Mesenchymal stem cell (in vitro differentiated cells and primary cell): ENCODE measurements around the gene ABCA1.

Experiments
- DNase-seq: peaks from one replicate; pipeline ENCODE4 v3.0.0-alpha.2; 2013
- H2AFZ ChIP-seq: one replicate; pipeline ENCODE4 v1.6.1; 2013; ENCODE audit warnings: low read depth, mild to moderate bottlenecking, control low read depth, inconsistent platforms, low read length, moderate library complexity
- H2AK5ac ChIP-seq: 2 replicates; pipeline ENCODE4 v1.6.1; 2013; ENCODE audit warnings: low read length, moderate library complexity, mild to moderate bottlenecking, inconsistent platforms; ENCODE audit not compliant: severe bottlenecking
- H2BK120ac ChIP-seq: one replicate; pipeline ENCODE4 v1.6.1; 2013; ENCODE audit warnings: low read depth, mild to moderate bottlenecking, inconsistent platforms, low read length, moderate library complexity
- H2BK12ac ChIP-seq, 2 experiments: one replicate each; pipeline ENCODE4 v1.6.1; 2013; ENCODE audit warnings: inconsistent platforms in 2 of 2, low read length in 2 of 2, mild to moderate bottlenecking in 2 of 2, moderate library complexity in 2 of 2, control low read depth in 1 of 2
- H2BK15ac ChIP-seq: one replicate; pipeline ENCODE4 v1.6.1; 2013; ENCODE audit warnings: mild to moderate bottlenecking, low read depth, inconsistent platforms; ENCODE audit not compliant: poor library complexity, severe bottlenecking
- H2BK5ac ChIP-seq: 2 replicates; pipeline ENCODE4 v1.6.1; 2013; ENCODE audit warnings: low read depth, mild to moderate bottlenecking, low read length, control low read depth, inconsistent platforms; ENCODE audit not compliant: poor library complexity, severe bottlenecking
- H3K14ac ChIP-seq, 2 experiments: one replicate each; pipeline ENCODE4 v1.6.1; 2013; ENCODE audit warnings: inconsistent platforms in 2 of 2, low read length in 2 of 2, control low read depth in 1 of 2, mild to moderate bottlenecking in 1 of 2, moderate library complexity in 1 of 2
- H3K18ac ChIP-seq, 2 experiments: one replicate each; pipeline ENCODE4 v1.6.1; 2013; ENCODE audit warnings: inconsistent platforms in 2 of 2, low read length in 2 of 2, control low read depth in 1 of 2, low read depth in 1 of 2, mild to moderate bottlenecking in 1 of 2
- H3K23ac ChIP-seq, 2 experiments: one replicate each; pipeline ENCODE4 v1.6.1; 2013; ENCODE audit warnings: inconsistent platforms in 2 of 2, low read length in 2 of 2, mild to moderate bottlenecking in 2 of 2, moderate library complexity in 2 of 2, control low read depth in 1 of 2
- H3K27ac ChIP-seq: 2 replicates; pipeline ENCODE4 v1.5.1; 2013; ENCODE audit warnings: mild to moderate bottlenecking, moderate library complexity, low read length, control low read depth, inconsistent platforms; ENCODE audit not compliant: poor library complexity, severe bottlenecking
- H3K27me3 ChIP-seq, 2 experiments: 2 replicates each; pipeline versions ENCODE4 v1.6.1 to v1.7.0; 2013; ENCODE audit warnings: low read length in 2 of 2, mild to moderate bottlenecking in 2 of 2, moderate library complexity in 2 of 2, control low read depth in 1 of 2, inconsistent platforms in 1 of 2; ENCODE audit not compliant: control insufficient read depth in 1 of 2, insufficient read depth in 1 of 2
- H3K36me3 ChIP-seq, 2 experiments: 2 replicates each; pipeline versions ENCODE4 v1.6.1 to v1.7.0; 2013; ENCODE audit warnings: low read length in 2 of 2, control low read depth in 1 of 2, inconsistent platforms in 1 of 2, low read depth in 1 of 2, mild to moderate bottlenecking in 1 of 2; ENCODE audit not compliant: insufficient read depth in 2 of 2, control insufficient read depth in 1 of 2
- H3K4ac ChIP-seq, 2 experiments: one replicate each; pipeline ENCODE4 v1.6.1; 2013; ENCODE audit warnings: inconsistent platforms in 2 of 2, low read length in 2 of 2, mild to moderate bottlenecking in 2 of 2, moderate library complexity in 2 of 2, control low read depth in 1 of 2, low read depth in 1 of 2
- H3K4me1 ChIP-seq: 2 replicates; pipeline ENCODE4 v1.6.1; 2013; ENCODE audit warnings: low read depth, low read length, control low read depth; ENCODE audit not compliant: control insufficient read depth, insufficient read depth
- H3K4me2 ChIP-seq: 2 replicates; pipeline ENCODE4 v1.6.1; 2013; ENCODE audit warnings: low read length, mild to moderate bottlenecking, inconsistent platforms; ENCODE audit not compliant: poor library complexity, severe bottlenecking
- H3K4me3 ChIP-seq, 2 experiments: 2 replicates each; pipeline versions ENCODE4 v1.5.1 to v1.7.0; 2013; ENCODE audit warnings: low read length in 2 of 2, mild to moderate bottlenecking in 2 of 2, control low read depth in 1 of 2, low read depth in 1 of 2; ENCODE audit not compliant: insufficient read depth in 1 of 2
- H3K79me1 ChIP-seq: replicated peaks from 2 replicates; pipeline ENCODE4 v1.6.1; 2013; ENCODE audit warnings: mild to moderate bottlenecking, control low read depth, low read length, inconsistent platforms; ENCODE audit not compliant: poor library complexity, severe bottlenecking
- H3K9ac ChIP-seq: 2 replicates; pipeline ENCODE4 v1.7.0; 2013; ENCODE audit warnings: mild to moderate bottlenecking, low read length, moderate library complexity
- H3K9me3 ChIP-seq: 2 replicates; pipeline ENCODE4 v1.7.0; 2013; ENCODE audit warnings: mild to moderate bottlenecking, low read length; ENCODE audit not compliant: control insufficient read depth
- H4K8ac ChIP-seq: one replicate; pipeline ENCODE4 v1.6.1; 2013; ENCODE audit warnings: inconsistent platforms, mild to moderate bottlenecking, low read length, moderate library complexity
- H4K91ac ChIP-seq: one replicate; pipeline ENCODE4 v1.6.1; 2013; ENCODE audit warnings: mild to moderate bottlenecking, low read length, inconsistent platforms
- whole genome bisulfite sequencing: methylation state at CpG from one replicate; pipeline ENCODE4 v1.1.7; 2013; ENCODE audit warnings: mixed read lengths; 5-methylcytosine and 5-hydroxymethylcytosine counted together

ABCA1 gene

GRCh38 chr9:104915753-104916152 lies 12.2 kb downstream of the ABCA1 start:
- no peak overlapping the region for H2BK15ac ChIP-seq
- H3K79me1 ChIP-seq: peaks cover 10% of the 10 kb centered on the region
- peak overlapping the region in 1 of 2 experiments; percentile 9 for H3K14ac ChIP-seq
- H2BK120ac ChIP-seq: no peak overlapping the region
- no peak overlapping the region for H4K8ac ChIP-seq
- no peak overlapping the region for H3K4ac ChIP-seq
- H3K36me3 ChIP-seq: no peaks in the 10 kb centered on the region
- 79% methylated on average over 3 of the region's 3 CpGs for WGBS
- H3K23ac ChIP-seq: no peak overlapping the region
- no peaks in the 10 kb centered on the region for H3K4me1 ChIP-seq
- H3K4me3 ChIP-seq: no peak overlapping the region
- H3K27me3 ChIP-seq: no peaks in the 10 kb centered on the region
- H3K9ac ChIP-seq: no peak overlapping the region
- H2BK5ac ChIP-seq: no peak overlapping the region
- no peak overlapping the region for H3K18ac ChIP-seq
- no peak overlapping the region for H2BK12ac ChIP-seq
- no peak overlapping the region for H3K4me2 ChIP-seq
- no peak overlapping the region for H2AK5ac ChIP-seq
- DNase-seq: no peak
- H4K91ac ChIP-seq: no peak overlapping the region
- no peaks in the 10 kb centered on the region for H3K9me3 ChIP-seq
- no peak overlapping the region for H2AFZ ChIP-seq
- H3K27ac ChIP-seq: no peak overlapping the region

- Histone ChIP-seq H3K9ac (peak overlapping the region; percentile 47), H2AK5ac (no peak overlapping the region), H2AFZ (no peak overlapping the region), H3K4me3 (peak overlapping the region in 1 of 2 experiments; percentile 50), H3K4me1 (no peaks in the 10 kb centered on the region), H2BK5ac (no peak overlapping the region), H4K91ac (no peak overlapping the region), H3K9me3 (no peaks in the 10 kb centered on the region), H2BK15ac (no peak overlapping the region), H4K8ac (no peak overlapping the region), H3K14ac (no peak overlapping the region), H2BK12ac (no peak overlapping the region), H3K18ac (no peak overlapping the region), H3K27ac (no peak overlapping the region), H3K4me2 (no peak overlapping the region), H3K23ac (no peak overlapping the region), H3K4ac (no peak overlapping the region), H2BK120ac (no peak overlapping the region), H3K36me3 (no peaks in the 10 kb centered on the region), H3K79me1 (peaks cover 10% of the 10 kb centered on the region), H3K27me3 (no peaks in the 10 kb centered on the region)
- DNase-seq: no peak
- WGBS: 86% methylated on average over 6 of the region's 7 CpGs
Observed at GRCh38 chr9:104915049-104915448, 12.9 kb downstream of the ABCA1 start.

GRCh38 chr9:104914466-104914865 lies 13.5 kb downstream of the ABCA1 start:
- Histone ChIP-seq H4K8ac (no peak overlapping the region), H3K4me3 (no peak overlapping the region), H2BK15ac (no peak overlapping the region), H2AFZ (no peak overlapping the region), H3K23ac (no peak overlapping the region), H3K9ac (peak overlapping the region; percentile 47), H3K79me1 (peaks cover 10% of the 10 kb centered on the region), H3K4me2 (no peak overlapping the region), H3K18ac (no peak overlapping the region), H3K14ac (no peak overlapping the region), H3K27me3 (no peaks in the 10 kb centered on the region), H4K91ac (no peak overlapping the region), H2BK120ac (no peak overlapping the region), H3K27ac (no peak overlapping the region), H2BK12ac (no peak overlapping the region), H3K4me1 (peaks cover 3% of the 10 kb centered on the region), H3K36me3 (no peaks in the 10 kb centered on the region), H3K9me3 (no peaks in the 10 kb centered on the region), H2BK5ac (no peak overlapping the region), H3K4ac (no peak overlapping the region), H2AK5ac (no peak overlapping the region)
- 100% methylated on average over 3 of the region's 3 CpGs for WGBS
- DNase-seq: no peak

GRCh38 chr9:104912606-104913005 lies 15.3 kb downstream of the ABCA1 start:
- H4K8ac ChIP-seq: no peak overlapping the region
- H2BK120ac ChIP-seq: no peak overlapping the region
- no peaks in the 10 kb centered on the region for H3K9me3 ChIP-seq
- WGBS: 81% methylated on average over 3 of the region's 3 CpGs
- no peak overlapping the region for H2AK5ac ChIP-seq
- H3K4me3 ChIP-seq: no peak overlapping the region
- no peak overlapping the region for H3K14ac ChIP-seq
- no peaks in the 10 kb centered on the region for H3K27me3 ChIP-seq
- H4K91ac ChIP-seq: no peak overlapping the region
- peaks cover 12% of the 10 kb centered on the region for H3K79me1 ChIP-seq
- H3K4me1 ChIP-seq: peaks cover 4% of the 10 kb centered on the region
- no peak overlapping the region for H2BK5ac ChIP-seq
- H3K9ac ChIP-seq: peak overlapping the region; percentile 9
- no peak overlapping the region for H3K27ac ChIP-seq
- no peaks in the 10 kb centered on the region for H3K36me3 ChIP-seq
- no peak for DNase-seq
- H3K18ac ChIP-seq: no peak overlapping the region
- H3K4ac ChIP-seq: no peak overlapping the region
- no peak overlapping the region for H2BK12ac ChIP-seq
- no peak overlapping the region for H3K4me2 ChIP-seq
- no peak overlapping the region for H3K23ac ChIP-seq
- no peak overlapping the region for H2BK15ac ChIP-seq
- no peak overlapping the region for H2AFZ ChIP-seq
